GM06990 (cell line): ENCODE results near the gene SRGAP1.
A peak's percentile ranks its signal among the peaks of the same experiment; 100 is the strongest.
"Not testable (repeated sequence)": the region's sequence is repeated elsewhere in the genome, so short reads cannot be mapped to it uniquely, and the experiment has no call there.

Experiments
- DNase-seq: peaks from one replicate; pipeline ENCODE4 v3.0.0-alpha.2; 2011; ENCODE audit not compliant: insufficient read length; ENCODE audit errors: extremely low read depth
- H3K27me3 ChIP-seq: replicated peaks from 2 replicates; pipeline ENCODE4 v1.6.0; 2011; ENCODE audit warnings: low read length; ENCODE audit not compliant: control insufficient read depth, insufficient read depth
- H3K36me3 ChIP-seq: 2 replicates; pipeline ENCODE4 v1.5.1; 2011; ENCODE audit warnings: low read length; ENCODE audit not compliant: control insufficient read depth, insufficient read depth
- H3K4me3 ChIP-seq: replicated peaks from 2 replicates; pipeline ENCODE4 v1.5.1; 2011; ENCODE audit warnings: low read depth, mild to moderate bottlenecking, control low read depth, low read length
- TF ChIP-seq, protein P1 (sequence below): IDR thresholded peaks from 2 replicates; pipeline ENCODE4 v1.5.1; 2011; ENCODE audit warnings: low read length, control low read depth, mild to moderate bottlenecking, inconsistent platforms; ENCODE audit not compliant: insufficient read depth, poor library complexity, severe bottlenecking

SRGAP1 gene

DNA sequence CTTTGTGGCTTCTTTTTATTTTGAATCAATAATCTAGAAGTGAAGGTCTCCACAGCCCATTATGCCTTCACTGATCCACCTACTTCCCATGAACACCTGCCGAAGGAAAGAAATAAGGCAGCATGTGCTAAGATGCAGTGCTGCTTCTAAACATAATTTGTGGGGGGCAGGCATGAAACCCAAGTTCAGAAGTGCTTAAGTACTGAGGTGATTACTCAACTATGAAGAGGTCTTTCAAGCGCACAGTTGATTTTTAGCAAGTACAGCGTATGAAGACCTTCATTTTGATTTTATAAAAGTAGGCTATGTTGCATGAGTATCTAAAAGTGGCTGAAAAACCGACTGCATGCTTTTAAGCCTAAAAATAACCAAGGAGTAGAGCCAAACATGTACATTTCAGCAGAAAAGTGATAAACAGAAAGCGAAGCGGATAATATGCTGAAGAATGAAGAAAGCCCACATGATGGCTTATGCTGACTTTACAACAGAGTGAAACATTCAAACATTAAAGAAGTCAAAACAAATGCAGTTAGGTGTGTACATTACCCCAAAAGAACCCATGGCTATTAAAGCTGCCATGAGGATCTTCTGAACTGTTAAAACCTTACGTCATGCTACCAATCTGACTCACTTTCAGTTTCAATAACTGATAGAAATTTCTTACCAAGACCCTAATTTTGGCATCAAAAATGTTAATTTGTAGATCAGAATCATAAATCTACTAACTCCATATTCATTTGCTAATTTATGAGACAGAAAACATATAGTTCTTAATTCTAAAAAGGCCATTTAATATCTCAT, 348.3 kb downstream of the SRGAP1 start:
- TF ChIP-seq, protein P1, sequence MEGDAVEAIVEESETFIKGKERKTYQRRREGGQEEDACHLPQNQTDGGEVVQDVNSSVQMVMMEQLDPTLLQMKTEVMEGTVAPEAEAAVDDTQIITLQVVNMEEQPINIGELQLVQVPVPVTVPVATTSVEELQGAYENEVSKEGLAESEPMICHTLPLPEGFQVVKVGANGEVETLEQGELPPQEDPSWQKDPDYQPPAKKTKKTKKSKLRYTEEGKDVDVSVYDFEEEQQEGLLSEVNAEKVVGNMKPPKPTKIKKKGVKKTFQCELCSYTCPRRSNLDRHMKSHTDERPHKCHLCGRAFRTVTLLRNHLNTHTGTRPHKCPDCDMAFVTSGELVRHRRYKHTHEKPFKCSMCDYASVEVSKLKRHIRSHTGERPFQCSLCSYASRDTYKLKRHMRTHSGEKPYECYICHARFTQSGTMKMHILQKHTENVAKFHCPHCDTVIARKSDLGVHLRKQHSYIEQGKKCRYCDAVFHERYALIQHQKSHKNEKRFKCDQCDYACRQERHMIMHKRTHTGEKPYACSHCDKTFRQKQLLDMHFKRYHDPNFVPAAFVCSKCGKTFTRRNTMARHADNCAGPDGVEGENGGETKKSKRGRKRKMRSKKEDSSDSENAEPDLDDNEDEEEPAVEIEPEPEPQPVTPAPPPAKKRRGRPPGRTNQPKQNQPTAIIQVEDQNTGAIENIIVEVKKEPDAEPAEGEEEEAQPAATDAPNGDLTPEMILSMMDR = no peak
- DNase-seq = peak; percentile 25
- Histone ChIP-seq H3K36me3 (peaks cover 3% of the 10 kb centered on the region), H3K4me3 (no peak overlapping the region), H3K27me3 (no peaks in the 10 kb centered on the region)

DNA sequence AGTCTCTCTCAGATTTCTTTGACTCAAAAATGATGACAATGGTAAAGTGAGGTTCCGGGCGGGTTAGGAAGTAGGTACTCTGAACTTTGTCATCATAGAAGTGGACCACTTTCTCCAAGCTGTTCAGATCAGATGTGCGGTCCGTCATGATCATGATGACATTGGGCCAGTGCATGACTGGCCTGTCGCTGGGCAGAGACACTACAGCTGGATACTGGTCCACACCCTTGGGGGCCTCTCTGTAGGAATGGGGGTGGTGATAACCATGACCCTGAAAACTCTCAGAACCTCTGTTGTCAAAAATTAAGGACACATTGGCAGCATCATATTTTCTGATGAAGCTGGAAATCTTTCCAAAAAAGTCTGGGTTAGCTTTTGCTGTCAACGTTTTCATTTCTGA, 349.4 kb downstream of the SRGAP1 start:
- H3K4me3 ChIP-seq = no peak overlapping the region
- H3K36me3 ChIP-seq = peaks cover 3% of the 10 kb centered on the region
- H3K27me3 ChIP-seq = no peaks in the 10 kb centered on the region
- TF ChIP-seq, protein P1 = no peak
- no peak for DNase-seq

DNA sequence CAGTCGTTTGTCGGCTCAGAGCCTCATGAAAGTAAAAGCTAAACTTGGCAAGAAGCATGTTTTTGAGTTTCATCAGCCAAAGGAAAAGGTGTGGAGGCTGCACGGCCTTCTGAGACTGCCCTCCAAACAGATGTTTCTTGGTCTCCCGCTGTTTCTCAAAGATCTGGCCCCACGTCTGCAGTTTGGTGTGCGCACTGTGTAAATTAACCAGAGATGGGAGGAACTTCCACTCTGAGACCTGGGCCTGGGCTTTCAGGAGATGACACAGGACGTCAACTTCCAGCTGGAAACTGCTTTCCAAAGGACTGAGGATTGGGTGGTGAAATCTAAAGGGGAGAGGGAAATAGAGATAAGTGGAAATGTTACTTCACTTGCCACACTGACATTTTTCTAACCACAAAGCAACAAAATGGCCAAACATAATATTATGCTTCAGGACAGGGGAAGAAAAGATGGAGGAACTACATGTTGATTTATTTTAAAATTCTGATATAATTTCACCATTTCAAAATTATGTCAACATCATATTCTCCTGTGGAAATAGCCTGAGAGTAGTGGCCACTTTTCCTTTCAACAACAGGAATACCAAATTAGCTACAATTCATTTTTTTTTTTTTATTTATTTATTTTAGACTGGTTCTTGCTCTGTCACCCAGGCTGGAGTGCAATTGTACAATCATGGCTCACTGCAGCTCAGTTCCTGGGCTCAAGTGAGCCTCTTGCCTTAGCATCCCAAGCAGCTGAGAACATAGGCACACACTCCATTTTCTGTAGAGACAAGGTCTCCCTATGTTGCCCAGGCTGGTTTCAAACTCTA, 350.0 kb downstream of the SRGAP1 start:
- Histone ChIP-seq H3K4me3 (no peak overlapping the region), H3K27me3 (no peaks in the 10 kb centered on the region), H3K36me3 (peaks cover 3% of the 10 kb centered on the region)
- TF ChIP-seq, protein P1 = no peak
- DNase-seq = no peak

DNA sequence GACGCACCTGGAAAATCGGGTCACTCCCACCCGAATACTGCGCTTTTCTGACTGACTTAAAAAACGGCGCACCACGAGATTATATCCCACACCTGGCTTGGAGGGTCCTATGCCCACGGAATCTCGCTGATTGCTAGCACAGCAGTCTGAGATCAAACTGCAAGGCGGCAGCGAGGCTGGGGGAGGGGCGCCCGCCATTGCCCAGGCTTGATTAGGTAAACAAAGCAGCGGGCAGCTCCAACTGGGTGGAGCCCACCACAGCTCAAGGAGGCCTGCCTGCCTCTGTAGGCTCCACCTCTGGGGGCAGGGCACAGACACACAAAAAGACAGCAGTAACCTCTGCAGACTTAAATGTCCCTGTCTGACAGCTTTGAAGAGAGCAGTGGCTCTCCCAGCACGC, 351.3 kb downstream of the SRGAP1 start:
- DNase-seq, H3K4me3 ChIP-seq, H3K36me3 ChIP-seq, H3K27me3 ChIP-seq: not testable (repeated sequence)

DNA sequence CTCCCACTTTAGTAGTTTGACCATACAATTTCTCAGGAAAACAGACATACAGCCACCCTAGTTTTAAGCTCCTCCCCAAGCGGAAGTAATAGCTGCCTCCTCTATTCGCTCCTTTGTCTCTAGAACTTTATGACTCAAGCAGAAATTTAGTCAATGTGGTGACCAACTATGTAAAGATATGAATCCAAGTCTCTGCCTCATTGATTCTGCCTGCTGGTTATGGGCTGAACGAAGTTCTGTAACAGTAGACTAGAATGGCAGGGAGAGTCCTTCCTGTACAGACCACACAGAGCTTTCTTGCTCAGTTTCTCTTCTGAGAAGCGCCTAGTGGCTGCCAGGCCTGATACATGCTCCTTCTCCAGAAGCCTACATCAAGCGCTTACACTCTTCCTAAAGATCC, 358.5 kb downstream of the SRGAP1 start:
- no peak overlapping the region for H3K4me3 ChIP-seq
- no peaks in the 10 kb centered on the region for H3K36me3 ChIP-seq
- no peaks in the 10 kb centered on the region for H3K27me3 ChIP-seq
- TF ChIP-seq, protein P1 = no peak
- DNase-seq = no peak

DNA sequence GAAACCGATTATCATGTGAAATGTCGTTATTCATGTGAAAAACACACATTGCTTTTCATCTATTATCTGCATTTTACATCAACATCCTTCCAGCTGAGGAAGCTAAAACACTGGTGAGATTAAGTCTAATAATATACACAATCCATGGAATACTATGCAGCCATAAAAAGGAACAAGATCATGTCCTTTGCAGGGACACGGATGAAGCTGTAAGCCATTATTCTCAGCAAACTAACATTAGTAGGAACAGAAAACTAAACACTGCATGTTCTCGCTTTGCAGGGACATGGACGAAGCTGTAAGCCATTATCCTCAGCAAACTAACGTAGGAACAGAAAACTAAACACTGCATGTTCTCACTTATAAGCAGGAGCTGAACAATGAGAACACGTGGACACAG, 359.3 kb downstream of the SRGAP1 start:
- Histone ChIP-seq H3K36me3 (no peaks in the 10 kb centered on the region), H3K4me3 (no peak overlapping the region), H3K27me3 (no peaks in the 10 kb centered on the region)
- TF ChIP-seq, protein P1 = no peak
- DNase-seq = no peak
